K562 (cell line): Measurements from ENCODE around the gene DEPP1. TPM values are rescaled to one million over a fixed set of nuclear protein-coding genes. Genes with fewer than 3 reads are reported as not detected.

ENCODE experiments used
- ATAC-seq: fragments of 200-7000 bp; cut with Tn5 transposase; 3 replicates; pipeline ENCODE4 v1.9.1; 2020; ENCODE audit warnings: moderate library complexity
- BruUV-seq: library from RNA; stranded (reverse); fragments of 400-500 nt; replicated peaks from 2 replicates; lab custom pipeline; 2021; lab: Mats Ljungman, UMichigan
- CTCF ChIA-PET: fragments of 300-600 bp; formaldehyde crosslinking; extraction: SDS; loops from one replicate; lab custom pipeline; 2021; ENCODE audit warnings: low intra/inter-chr PET ratio; lab: Yijun Ruan, JAX
- POLR2A ChIA-PET: fragments of 300-600, 350-650 bp; sonication (Branson Sonifier 250); formaldehyde crosslinking; extraction: SDS; loops from one replicate; lab custom pipeline; 2021; ENCODE audit warnings: antibody characterized with exemption, inconsistent platforms; lab: Yijun Ruan, JAX
- DNase-seq, 4 experiments: peaks; one replicate each; pipeline versions ENCODE4 v3.0.0 to v3.0.0-alpha.2; 2011 to 2018; ENCODE audit warnings: low spot score in 3 of 4, mixed read lengths in 3 of 4; ENCODE audit errors: extremely low read depth in 1 of 4
- FAIRE-seq: peaks from 2 replicates; lab custom pipeline; 2011; peaks lifted over from hg19 to GRCh38; lab: Jason Lieb, UNC
- H2AFZ ChIP-seq: 2 replicates; pipeline ENCODE4 v1.6.0; 2011; ENCODE audit warnings: low read depth, low read length, control low read depth, inconsistent platforms
- H3K27ac ChIP-seq: fragments of 200-600 bp; 3 replicates; pipeline ENCODE4 v1.8.0; 2011; ENCODE audit warnings: low read depth, mild to moderate bottlenecking, control low read depth, inconsistent platforms, low read length, moderate library complexity, mixed read lengths; ENCODE audit errors: extremely low read depth
- H3K27me3 ChIP-seq, 2 experiments: fragments of 300-600 bp in 1 of 2; 2 replicates in 1 of 2; 3 replicates in 1 of 2; pipeline versions ENCODE4 v1.6.0 to v1.8.0; 2011; ENCODE audit warnings: inconsistent platforms in 2 of 2, low read length in 2 of 2, mild to moderate bottlenecking in 1 of 2, mixed read lengths in 1 of 2, moderate library complexity in 1 of 2; ENCODE audit not compliant: control insufficient read depth in 2 of 2, insufficient read depth in 2 of 2
- H3K36me3 ChIP-seq: fragments of 300-600 bp; 3 replicates; pipeline ENCODE4 v1.8.0; 2011; ENCODE audit warnings: mild to moderate bottlenecking, low read length, inconsistent platforms; ENCODE audit not compliant: control insufficient read depth, insufficient read depth
- H3K4me1 ChIP-seq, 2 experiments: fragments of 200-600 bp in 1 of 2; replicated peaks in 1 of 2; 2 replicates in 1 of 2; 3 replicates in 1 of 2; pipeline versions ENCODE4 v1.5.1 to v1.8.0; 2011; ENCODE audit warnings: inconsistent platforms in 2 of 2, low read length in 2 of 2, mild to moderate bottlenecking in 1 of 2, mixed read lengths in 1 of 2, moderate library complexity in 1 of 2; ENCODE audit not compliant: control insufficient read depth in 2 of 2, insufficient read depth in 2 of 2
- H3K4me2 ChIP-seq: 2 replicates; pipeline ENCODE4 v1.6.1; 2011; ENCODE audit warnings: low read length, control low read depth, inconsistent platforms, mixed read lengths; ENCODE audit not compliant: insufficient read depth
- H3K4me3 ChIP-seq: fragments of 200-600 bp; sonication (generic), shearing (Covaris generic); 2 replicates; pipeline ENCODE4 v1.5.1; 2016; ENCODE audit warnings: control low read depth, inconsistent platforms
- H3K79me2 ChIP-seq: fragments of 200-600 bp; 3 replicates; pipeline ENCODE4 v1.8.0; 2011; ENCODE audit warnings: low read length, inconsistent platforms; ENCODE audit not compliant: control insufficient read depth, insufficient read depth
- H3K9ac ChIP-seq, 2 experiments: 2 replicates each; pipeline versions ENCODE4 v1.6.0 to v1.6.1; 2011; ENCODE audit warnings: low read depth in 2 of 2, low read length in 2 of 2, control low read depth in 1 of 2, inconsistent platforms in 1 of 2, mild to moderate bottlenecking in 1 of 2, mixed read lengths in 1 of 2; ENCODE audit not compliant: insufficient read depth in 1 of 2
- H3K9me1 ChIP-seq: one replicate; pipeline ENCODE4 v1.6.0; 2011; ENCODE audit warnings: inconsistent platforms, mild to moderate bottlenecking, low read length, moderate library complexity; ENCODE audit not compliant: control insufficient read depth, insufficient read depth
- H3K9me3 ChIP-seq: replicated peaks from 2 replicates; pipeline ENCODE4 v1.5.1; 2011; ENCODE audit warnings: low read depth, low read length, inconsistent platforms; ENCODE audit not compliant: control insufficient read depth, insufficient read depth
- H4K20me1 ChIP-seq: replicated peaks from 2 replicates; pipeline ENCODE4 v1.6.1; 2011; ENCODE audit warnings: low read length, inconsistent platforms, mixed read lengths; ENCODE audit not compliant: control insufficient read depth, insufficient read depth
- ASH1L ChIP-seq: fragments of 450-650 bp; IDR thresholded peaks from 2 replicates; pipeline ENCODE4 v1.6.1; 2018; ENCODE audit warnings: borderline replicate concordance, mild to moderate bottlenecking, low read depth; ENCODE audit not compliant: partially characterized antibody
- CBFA2T3 ChIP-seq: fragments of 450-650 bp; IDR thresholded peaks from 2 replicates; pipeline ENCODE4 v1.6.1; 2017
- E2F4 ChIP-seq: sonication (generic); formaldehyde crosslinking; IDR thresholded peaks from 2 replicates; pipeline ENCODE4 v1.8.0; 2022; ENCODE audit warnings: mild to moderate bottlenecking, low read depth, missing genetic modification reagents
- FOSL1 ChIP-seq: fragments of 200-800 bp; sonication (Bioruptor generic); conservative IDR thresholded peaks from 2 replicates; pipeline ENCODE4 v1.6.1; 2016; ENCODE audit warnings: missing genetic modification characterization, missing compliant biosample characterization
- FOXK2 ChIP-seq, 2 experiments: fragments of 450-650 bp; IDR thresholded peaks in 1 of 2; conservative IDR thresholded peaks in 1 of 2; 2 replicates each; pipeline ENCODE4 v1.6.1; 2016; ENCODE audit warnings: low read depth in 2 of 2, mild to moderate bottlenecking in 1 of 2
- FOXO4 ChIP-seq: fragments of 450-650 bp; formaldehyde crosslinking; IDR thresholded peaks from 2 replicates; pipeline ENCODE4 v1.4.0; 2020; ENCODE audit warnings: mild to moderate bottlenecking, moderate library complexity
- KDM2B ChIP-seq: fragments of 250-450 bp; sonication (Bioruptor Pico); IDR thresholded peaks from 2 replicates; pipeline ENCODE4 v1.8.0; 2021; ENCODE audit warnings: mild to moderate bottlenecking, moderate library complexity
- MIER1 ChIP-seq: fragments of 450-650 bp; IDR thresholded peaks from 2 replicates; pipeline ENCODE4 v1.6.1; 2016; ENCODE audit warnings: antibody characterized with exemption, mild to moderate bottlenecking, low read depth
- PCBP1 ChIP-seq: fragments of 200-400 bp; formaldehyde crosslinking; IDR thresholded peaks from 2 replicates; pipeline ENCODE4 v1.6.1; 2018; ENCODE audit warnings: mild to moderate bottlenecking, low read depth, low read length; ENCODE audit not compliant: poor library complexity, severe bottlenecking
- POLR3A ChIP-seq: IDR thresholded peaks from 2 replicates; pipeline ENCODE4 v1.6.1; 2011; ENCODE audit warnings: borderline replicate concordance, mild to moderate bottlenecking, moderate library complexity; ENCODE audit not compliant: insufficient read length, insufficient read depth; ENCODE audit errors: extremely low read depth
- RAD21 ChIP-seq, 2 experiments: fragments of 250-450 bp in 1 of 2; fragments of 450-650 bp in 1 of 2; sonication (Bioruptor Pico) in 1 of 2; formaldehyde crosslinking in 1 of 2; IDR thresholded peaks in 1 of 2; conservative IDR thresholded peaks in 1 of 2; 2 replicates each; pipeline versions ENCODE4 v1.4.0 to v1.8.0; 2020 to 2022; ENCODE audit warnings: mild to moderate bottlenecking in 2 of 2, moderate library complexity in 1 of 2
- RBFOX2 ChIP-seq: fragments of 200-400 bp; formaldehyde crosslinking; IDR thresholded peaks from 2 replicates; pipeline ENCODE4 v1.6.1; 2017; ENCODE audit warnings: low read depth, mild to moderate bottlenecking, low read length, moderate library complexity
- RBM14 ChIP-seq: fragments of 200-400 bp; formaldehyde crosslinking; IDR thresholded peaks from 2 replicates; pipeline ENCODE4 v1.6.1; 2018; ENCODE audit warnings: low read depth, mild to moderate bottlenecking, low read length, moderate library complexity, borderline replicate concordance; ENCODE audit not compliant: insufficient read depth
- STAT5B ChIP-seq: fragments of 250-450 bp; sonication (Bioruptor Pico); IDR thresholded peaks from 2 replicates; pipeline ENCODE4 v1.8.0; 2021; ENCODE audit warnings: mild to moderate bottlenecking, inconsistent platforms
- TARDBP ChIP-seq: fragments of 450-650 bp; IDR thresholded peaks from 2 replicates; pipeline ENCODE4 v1.6.1; 2016
- TSC22D4 ChIP-seq: fragments of 450-650 bp; IDR thresholded peaks from 2 replicates; pipeline ENCODE4 v1.6.1; 2016; ENCODE audit warnings: missing genetic modification characterization, missing biosample characterization, control low read depth
- U2AF1 ChIP-seq: fragments of 200-400 bp; formaldehyde crosslinking; optimal IDR thresholded peaks from 2 replicates; pipeline ENCODE3; 2017; ENCODE audit warnings: mild to moderate bottlenecking, low read depth, low read length, moderate library complexity
- ZNF12 ChIP-seq: sonication (generic); formaldehyde crosslinking; IDR thresholded peaks from 2 replicates; pipeline ENCODE4 v1.4.0; 2020; ENCODE audit warnings: mild to moderate bottlenecking, missing genetic modification reagents
- ZSCAN29 ChIP-seq: fragments of 450-650 bp; IDR thresholded peaks from 2 replicates; pipeline ENCODE4 v1.6.1; 2017
- WGBS: fragments of 100-300 bp; shearing (Covaris generic); methylation state at CpG from one replicate; pipeline ENCODE4 v1.1.6; 2016; ENCODE audit warnings: low coverage, mixed read lengths; ENCODE audit not compliant: insufficient coverage; ENCODE audit errors: missing lambda C conversion rate; 5-methylcytosine and 5-hydroxymethylcytosine counted together
- in situ Hi-C: fragments of 300-500 bp; cut with MboI; formaldehyde crosslinking; loops from 4 replicates; pipeline ENCODE4 v1.15.0; 2018; ENCODE audit warnings: inconsistent platforms, mixed read lengths
- intact Hi-C: fragments of 100-400 bp; cut with micrococcal nuclease; formaldehyde crosslinking; loops from 2 replicates; pipeline ENCODE4 v1.14.2; 2022
- polyA plus RNA-seq, 8 experiments: library from polyadenylated mRNA; depleted of rRNA in 4 of 8; stranded (reverse) in 5 of 8; unstranded in 3 of 8; fragments of >200 nt; fragmentation: Nextera tagmentation in 2 of 8; fragmentation: Illumina TruSeq in 1 of 8; extraction: Ambion mirVana in 2 of 8; extraction: Trizol in 1 of 8; gene quantifications; 2 replicates each; pipeline versions ENCODE4 v1.2.1 to v1.2.3, GENCODE V29; 2011 to 2014; ENCODE audit warnings: inconsistent platforms in 1 of 8, missing spikeins in 1 of 8
- total RNA-seq, 7 experiments: library from RNA; depleted of rRNA in 6 of 7; stranded (reverse); fragments of >200 nt in 6 of 7; fragmentation: Illumina TruSeq in 2 of 7; extraction: Trizol in 2 of 7; gene quantifications; 2 replicates each; pipeline versions ENCODE4 v1.2.1 to v1.2.3, GENCODE V29; 2011 to 2021; ENCODE audit warnings: low replicate concordance in 1 of 7
- TF ChIP-seq, protein P1 (sequence below): fragments of 200-800 bp; sonication (Bioruptor generic); IDR thresholded peaks from 2 replicates; pipeline ENCODE4 v1.6.1; 2017; ENCODE audit warnings: missing genetic modification characterization, missing compliant biosample characterization

DEPP1 gene
- total and polyA plus RNA-seq, 9 of the 15 experiments (the other 6 are each of a cell fraction or from before 2014, with no cell fraction given): 0.04 to 0.54 (median 0.20) TPM; not detected in 1

DNA sequence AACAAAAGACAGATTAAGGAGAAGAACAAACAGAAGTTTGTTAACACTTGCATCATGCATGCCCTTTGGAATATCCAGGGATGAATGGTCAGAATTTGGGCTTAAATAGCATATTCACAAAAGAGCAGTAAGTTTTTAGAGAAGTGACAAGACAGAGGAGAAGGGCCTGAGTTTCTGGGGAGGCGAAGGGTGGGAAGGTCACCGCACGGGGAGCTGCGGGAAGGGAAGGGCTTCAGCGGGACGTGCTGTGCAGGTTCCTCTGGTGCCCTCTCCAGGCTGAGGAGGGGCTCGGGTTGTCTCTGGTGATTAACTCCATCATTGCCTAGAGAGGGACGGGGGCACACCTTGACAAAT is 11.7 kb upstream of the DEPP1 start:
- Histone ChIP-seq H3K27ac (no peak overlapping the region), H3K36me3 (no peaks in the 10 kb centered on the region), H2AFZ (peak overlapping the region; percentile 10; the same call in 1 of the 2 replicates), H3K4me1 (peaks cover 0 to 15% of the 10 kb centered on the region in 2 experiments; a peak in 4 of 5 replicates), H3K9ac (no peak overlapping the region), H3K4me3 (no peak overlapping the region), H3K4me2 (no peak overlapping the region), H4K20me1 (0 out of 2 replicates have a peak, but pooled peaks cover 3% of the 10 kb centered on the region), H3K27me3 (peaks cover 32 to 69% of the 10 kb centered on the region in 2 experiments), H3K9me1 (no peaks in the 10 kb centered on the region), H3K9me3 (no peaks in the 10 kb centered on the region), H3K79me2 (no peaks in the 10 kb centered on the region)
- ATAC-seq (peak; percentile 89), DNase-seq (peak; percentile 30 to 61 (median 44)), FAIRE-seq (peak; percentile 58)
- in situ Hi-C loops (no loop called here), intact Hi-C loops (loop anchor here (1.0 kb wide), 1 partner anchor 58 kb away; no protein-coding TSS in a partner anchor)
- WGBS: 5% methylated on average over 8 of the region's 8 CpGs
- ChIA-PET CTCF (interaction anchor here (0.6 to 2.5 kb wide), 3 partner anchors 56 to 127 kb away, joined by 3 to 25 read pairs (median 5); no protein-coding TSS in a partner anchor), POLR2A (interaction anchor here (1.4 kb wide), 1 partner anchor 12 kb away, joined by 8 read pairs; the partner anchor contains the start of gene DEPP1)
- BruUV-seq: no TSS peak
- TF ChIP-seq U2AF1 (no peak), E2F4 (CRISPR knock-in tag) (no peak), CBFA2T3 (no peak), RBFOX2 (no peak), STAT5B (CRISPR knock-in tag) (no peak), FOXO4 (CRISPR knock-in tag) (no peak), FOSL1 (tag) (no peak), MIER1 (no peak), PCBP1 (no peak), ZSCAN29 (no peak), POLR3A (no peak), TARDBP (no peak), ASH1L (no peak), RAD21 (CRISPR knock-in tag; conservative IDR thresholded peaks at IDR 0.05 in 1 of 2, IDR thresholded peaks at IDR 0.05 in 1 of 2) (peak; percentile 82 to 91), FOXK2 (conservative IDR thresholded peaks at IDR 0.05 in 1 of 2, IDR thresholded peaks at IDR 0.05 in 1 of 2; ENCODE audit: low read depth in 2 of 2) (no peak), ZNF12 (CRISPR knock-in tag) (no peak), KDM2B (CRISPR knock-in tag) (no peak), TSC22D4 (tag) (no peak), RBM14 (no peak)
- TF ChIP-seq, protein P1, sequence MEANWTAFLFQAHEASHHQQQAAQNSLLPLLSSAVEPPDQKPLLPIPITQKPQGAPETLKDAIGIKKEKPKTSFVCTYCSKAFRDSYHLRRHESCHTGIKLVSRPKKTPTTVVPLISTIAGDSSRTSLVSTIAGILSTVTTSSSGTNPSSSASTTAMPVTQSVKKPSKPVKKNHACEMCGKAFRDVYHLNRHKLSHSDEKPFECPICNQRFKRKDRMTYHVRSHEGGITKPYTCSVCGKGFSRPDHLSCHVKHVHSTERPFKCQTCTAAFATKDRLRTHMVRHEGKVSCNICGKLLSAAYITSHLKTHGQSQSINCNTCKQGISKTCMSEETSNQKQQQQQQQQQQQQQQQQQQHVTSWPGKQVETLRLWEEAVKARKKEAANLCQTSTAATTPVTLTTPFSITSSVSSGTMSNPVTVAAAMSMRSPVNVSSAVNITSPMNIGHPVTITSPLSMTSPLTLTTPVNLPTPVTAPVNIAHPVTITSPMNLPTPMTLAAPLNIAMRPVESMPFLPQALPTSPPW: peak; percentile 34; the same call in 1 of the 2 replicates
